ENCODE measurements around the gene SKAP2.

GRCh38 chr7:26658389-26659084, 205.9 kb downstream of the SKAP2 start:
- TF ChIP-seq CTCF (IDR thresholded peaks at IDR 0.05) (no peak), POLR2A (IDR thresholded peaks at IDR 0.05) (no peak), POLR2AphosphoS5 (IDR thresholded peaks at IDR 0.05; ENCODE audit: insufficient read depth in 1 of 2, low read depth in 1 of 2) (no peak)
